Activated gamma-delta T cell treated with anti-CD3 and anti-CD28 coated beads, Interleukin-2, amount 50 U/mL, for 16 hours (primary cell): Measurements from ENCODE around the gene SPDYE4.
"Not testable (repeated sequence)": the region's sequence is repeated elsewhere in the genome, so short reads cannot be mapped to it uniquely, and the experiment has no call there.

Experiments used
- DNase-seq: peaks from one replicate; pipeline ENCODE4 v3.0.0-alpha.2; 2020; ENCODE audit warnings: low read depth

The SPDYE4 gene, protein sequence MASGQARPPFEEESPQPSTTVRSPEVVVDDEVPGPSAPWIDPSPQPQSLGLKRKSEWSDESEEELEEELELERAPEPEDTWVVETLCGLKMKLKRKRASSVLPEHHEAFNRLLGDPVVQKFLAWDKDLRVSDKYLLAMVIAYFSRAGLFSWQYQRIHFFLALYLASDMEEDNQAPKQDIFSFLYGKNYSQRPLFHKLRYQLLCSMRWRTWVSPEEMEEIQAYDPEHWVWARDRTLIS

DNA sequence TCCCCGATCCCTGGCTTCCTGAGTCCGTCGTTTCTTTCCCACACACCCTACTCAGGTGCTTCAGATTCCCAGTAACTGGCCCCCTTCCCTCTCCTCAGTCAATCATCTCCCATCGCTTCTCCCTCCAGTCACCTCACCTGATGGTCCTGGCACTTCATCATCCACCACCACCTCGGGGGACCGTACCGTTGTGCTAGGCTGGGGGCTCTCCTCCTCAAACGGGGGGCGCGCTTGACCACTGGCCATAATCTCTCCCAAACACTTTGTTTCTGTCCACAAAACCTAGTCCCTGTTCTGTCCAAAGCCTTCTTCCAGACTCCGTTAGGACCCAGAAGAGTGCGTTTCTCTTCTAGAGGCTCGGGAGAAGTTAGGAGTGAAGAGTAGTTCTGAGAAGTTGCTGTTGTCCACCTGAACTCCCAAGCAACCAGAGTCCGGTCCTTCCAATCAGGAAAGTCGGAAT, at the start of gene SPDYE4:
SPDYE4 (minus strand) TSS at position 410 of the 460 bp plus-strand sequence; CDS start at position 246, 164 bp downstream.
- no peak for DNase-seq

DNA sequence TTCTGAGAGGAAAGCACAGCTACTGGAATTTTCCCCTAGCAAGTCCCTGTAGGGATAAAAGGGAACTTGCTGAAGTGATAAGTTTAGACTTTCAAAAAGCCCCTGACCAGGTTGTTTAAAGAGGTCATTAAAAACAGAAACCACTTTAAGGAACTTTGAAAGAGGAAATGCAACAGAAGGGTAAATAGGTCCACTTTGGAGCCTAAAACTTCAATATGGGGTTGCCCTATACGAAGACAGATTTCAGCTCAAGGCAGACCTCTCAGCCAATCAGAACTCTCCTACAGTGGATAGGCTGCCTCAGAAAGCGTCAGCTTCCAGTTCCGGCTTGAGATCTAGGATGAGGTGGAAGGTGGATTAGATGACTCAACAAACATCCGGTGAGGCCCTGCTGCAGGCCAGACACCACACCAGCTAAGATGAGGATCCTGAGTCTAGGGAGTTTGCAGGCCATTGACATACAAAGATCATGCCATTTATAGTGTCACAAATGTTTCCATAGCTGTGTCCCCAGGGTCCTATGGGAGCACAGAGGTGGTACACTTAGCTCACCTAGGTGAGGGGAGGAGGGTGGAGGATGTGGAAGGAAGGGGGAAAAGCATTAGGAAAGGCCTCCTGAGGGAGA, 48.7 kb upstream of the SPDYE4 start:
- no peak for DNase-seq

DNA sequence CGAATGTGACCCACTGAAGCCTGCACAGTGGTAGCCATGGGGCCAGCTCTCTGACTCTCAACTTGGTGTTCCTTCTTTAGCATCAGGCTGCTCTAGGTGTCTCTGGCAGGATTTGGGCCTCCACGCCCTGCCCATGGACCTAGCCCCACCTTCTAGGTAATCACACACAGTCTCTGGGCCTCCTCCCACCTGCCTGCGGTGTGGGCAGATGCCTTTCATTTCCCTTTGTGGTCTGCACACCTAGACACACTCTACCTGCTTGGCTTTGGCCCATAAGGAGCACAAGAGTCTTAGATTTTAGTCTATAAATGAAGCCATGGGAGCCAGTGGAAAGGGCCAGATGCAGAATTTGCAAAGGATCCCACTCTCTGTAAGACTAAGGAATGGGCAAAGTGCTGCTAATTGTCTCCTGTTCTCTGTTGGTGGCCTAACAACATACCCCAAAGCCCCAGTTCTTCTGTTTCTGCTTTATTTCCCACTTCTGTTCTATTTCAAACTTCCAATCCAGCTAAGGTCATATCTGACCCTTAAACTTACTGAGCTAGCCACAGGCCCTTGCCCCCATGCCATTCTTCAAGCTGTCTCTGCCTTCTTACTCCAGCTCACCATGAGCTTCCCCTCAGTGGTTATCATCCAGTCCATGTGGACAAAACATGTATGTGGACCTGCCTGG, 48.0 kb upstream of the SPDYE4 start:
- DNase-seq: no peak

DNA sequence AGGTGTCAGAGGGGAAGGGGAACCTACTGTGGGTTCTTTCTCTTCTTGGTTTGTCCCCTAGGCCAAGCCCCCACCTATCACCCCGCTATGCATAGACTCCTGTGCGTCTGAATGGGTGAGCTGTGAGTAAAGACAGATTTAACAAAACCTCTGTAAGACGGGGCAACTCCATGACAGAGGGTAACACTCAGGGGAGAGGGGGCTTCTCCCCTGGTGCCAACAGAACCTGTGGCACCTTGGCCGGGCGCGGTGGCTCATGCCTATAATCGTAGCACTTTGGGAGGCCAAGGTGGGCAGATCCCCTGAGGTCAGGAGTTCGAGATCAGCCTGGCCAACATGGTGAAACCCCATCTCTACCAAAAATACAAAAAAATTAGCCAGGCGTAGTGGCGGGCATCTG, 47.0 kb upstream of the SPDYE4 start:
- DNase-seq: not testable (repeated sequence)

DNA sequence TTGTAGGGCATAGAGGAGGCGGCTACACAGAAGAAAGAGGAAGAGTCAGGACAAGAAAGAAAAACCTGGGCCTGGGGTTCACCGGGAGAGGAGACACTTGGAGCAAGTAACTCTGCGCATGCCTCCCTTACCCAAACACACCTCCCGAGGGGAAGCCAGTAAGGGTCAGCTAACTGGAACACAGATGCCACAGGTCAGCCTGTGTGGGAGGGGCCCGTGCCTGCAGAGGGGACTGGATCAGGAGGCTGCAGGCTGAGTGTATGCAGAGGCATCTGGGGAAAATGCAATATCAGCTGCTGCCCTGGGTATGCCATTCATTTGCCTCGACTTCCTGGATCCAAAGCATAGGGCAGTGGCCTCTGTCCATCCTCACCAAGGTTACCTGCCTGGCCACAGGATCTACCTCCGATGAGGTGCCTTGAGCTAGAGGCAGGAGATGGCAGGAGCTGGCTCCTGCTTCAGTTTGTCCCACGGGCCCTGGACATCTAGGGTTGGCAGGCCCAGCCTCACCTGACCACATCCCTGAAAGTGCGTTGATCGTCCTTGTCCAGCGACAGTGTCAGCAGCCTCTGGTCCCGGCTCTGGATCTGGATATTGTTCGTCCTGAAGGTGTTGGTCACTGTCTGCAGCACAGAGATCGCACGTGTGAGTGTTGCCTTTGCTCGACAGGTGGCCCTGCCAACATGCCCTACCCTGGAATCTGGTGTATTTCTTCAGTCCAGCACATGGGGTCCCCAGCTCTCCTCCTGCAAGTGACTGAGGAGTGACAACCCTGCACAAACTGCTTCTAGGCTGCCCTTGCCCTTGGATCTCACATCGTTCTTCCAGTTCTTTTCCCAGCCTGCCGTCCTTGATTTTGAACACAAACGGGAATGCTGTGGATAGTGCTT, 45.4 kb upstream of the SPDYE4 start:
- no peak for DNase-seq

DNA sequence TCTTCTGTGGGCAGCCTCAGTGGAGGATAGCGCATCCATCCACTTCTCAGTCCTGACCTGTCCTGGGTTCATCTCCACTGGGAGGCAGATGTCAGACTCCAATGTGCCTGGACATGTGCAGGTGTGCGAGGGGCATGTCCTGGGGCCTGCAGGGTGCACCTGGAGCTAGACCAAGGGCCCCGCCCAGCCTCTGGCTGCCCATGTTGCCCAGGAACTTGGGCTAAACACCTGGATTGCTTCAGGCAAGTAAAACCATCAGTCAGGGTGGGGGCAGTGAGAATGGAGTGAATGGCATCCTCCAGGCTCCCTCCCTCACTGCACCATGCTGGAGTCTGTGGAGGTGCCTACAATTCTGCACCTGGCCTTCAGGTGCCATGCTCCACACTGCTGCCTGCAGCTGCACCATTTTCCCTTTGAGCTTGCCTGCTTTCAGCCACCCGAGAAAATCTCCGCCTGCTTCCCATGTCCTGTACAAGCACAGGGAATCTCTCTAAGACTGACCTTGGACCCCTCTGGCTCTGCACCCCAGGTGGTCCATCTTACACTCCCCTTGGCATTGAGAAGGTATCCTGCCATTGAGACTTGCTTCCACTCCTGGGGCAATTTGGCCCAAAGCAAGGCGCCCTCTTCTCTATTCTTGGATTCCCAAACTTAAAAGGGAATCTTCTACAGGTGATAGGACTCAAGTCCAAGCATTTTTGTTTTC, 42.9 kb upstream of the SPDYE4 start:
- DNase-seq: no peak

DNA sequence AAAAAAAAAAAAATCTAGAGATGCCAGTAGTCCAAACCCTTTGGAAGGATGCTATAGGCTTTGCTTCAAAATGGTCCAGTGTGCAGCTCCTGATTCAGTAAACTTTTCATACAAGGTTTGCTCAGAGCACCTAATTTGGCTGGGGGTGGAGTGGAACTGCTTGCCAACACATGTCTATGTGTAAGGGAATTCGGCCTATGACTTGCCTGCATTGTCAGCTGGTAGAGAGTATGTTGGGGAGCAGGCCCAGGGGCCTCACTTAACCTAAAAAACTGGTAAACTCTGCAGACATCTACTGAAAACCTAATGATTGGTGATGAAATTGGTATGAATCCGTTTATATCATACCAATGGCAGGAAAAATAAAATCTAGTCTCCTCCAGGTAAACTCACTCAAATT, 42.3 kb upstream of the SPDYE4 start:
- DNase-seq: no peak

DNA sequence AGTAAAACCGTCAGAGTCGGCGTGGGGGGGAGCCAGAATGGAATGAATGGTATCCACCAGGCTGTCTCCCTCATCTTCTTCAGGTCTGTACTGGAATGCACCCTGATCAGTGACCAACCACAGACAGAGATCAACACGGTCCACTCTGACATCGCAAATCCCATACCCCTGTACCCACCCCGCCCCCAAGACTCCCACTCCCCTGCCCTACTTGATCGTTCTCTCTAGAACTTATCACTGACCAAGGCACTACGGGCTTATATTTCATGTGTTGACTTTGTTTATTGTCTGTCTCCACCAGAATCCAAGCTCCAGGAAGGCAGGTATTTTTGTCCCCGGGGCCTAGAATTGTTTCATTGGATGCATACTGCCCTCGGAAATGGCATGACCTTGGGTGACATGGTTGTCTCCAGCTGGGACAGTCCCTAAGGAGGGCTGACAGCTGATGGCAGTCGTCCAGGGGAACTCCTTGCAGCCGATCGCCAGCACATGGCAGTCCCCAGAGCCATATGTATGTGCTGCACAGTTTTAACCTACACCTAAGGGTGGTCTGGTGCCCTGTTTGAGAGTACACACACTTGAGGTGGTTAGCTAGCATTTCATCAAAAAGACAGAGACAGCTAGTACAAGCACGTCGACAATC, 41.3 kb upstream of the SPDYE4 start:
- no peak for DNase-seq

DNA sequence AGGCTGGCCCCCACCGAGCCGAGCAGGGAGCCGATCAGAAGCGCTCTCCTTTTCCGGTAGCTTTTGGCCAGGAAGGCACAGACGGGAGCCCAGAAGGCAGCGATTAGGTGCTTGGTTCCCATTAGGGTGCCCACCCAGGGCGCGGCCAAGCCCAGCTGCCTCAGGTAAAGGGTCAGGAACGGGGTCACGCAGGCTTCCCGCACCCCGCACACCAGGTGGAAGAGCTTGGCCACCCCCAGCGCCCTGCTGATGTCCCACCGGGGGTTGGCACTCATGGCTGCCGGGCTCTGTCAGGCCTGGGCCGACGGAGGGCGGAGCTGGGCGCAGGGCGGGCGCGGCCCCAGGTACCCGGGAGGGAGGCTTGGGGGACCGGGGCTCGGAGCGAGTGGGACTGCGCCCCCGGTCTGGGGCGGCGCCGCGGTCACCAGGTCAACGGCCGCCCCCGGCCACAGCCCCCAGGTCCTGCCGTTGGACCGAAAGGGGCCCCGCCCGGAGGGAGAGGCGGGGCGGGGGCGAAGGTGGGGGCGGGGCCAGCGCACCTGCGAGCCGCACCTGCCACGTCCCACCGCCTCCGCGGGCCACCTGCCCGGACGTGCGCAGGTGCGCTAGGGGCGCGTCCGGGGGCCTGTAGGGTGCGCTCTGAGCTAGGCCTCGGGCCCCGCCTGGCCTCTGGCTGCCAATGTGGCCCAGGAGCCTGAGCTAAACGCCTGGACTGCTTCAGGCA, 40.7 kb upstream of the SPDYE4 start, which contains the start of gene MFSD6L:
MFSD6L (minus strand) TSS at position 520 of the 724 bp plus-strand sequence; CDS start at position 275, 245 bp downstream.
- no peak for DNase-seq

DNA sequence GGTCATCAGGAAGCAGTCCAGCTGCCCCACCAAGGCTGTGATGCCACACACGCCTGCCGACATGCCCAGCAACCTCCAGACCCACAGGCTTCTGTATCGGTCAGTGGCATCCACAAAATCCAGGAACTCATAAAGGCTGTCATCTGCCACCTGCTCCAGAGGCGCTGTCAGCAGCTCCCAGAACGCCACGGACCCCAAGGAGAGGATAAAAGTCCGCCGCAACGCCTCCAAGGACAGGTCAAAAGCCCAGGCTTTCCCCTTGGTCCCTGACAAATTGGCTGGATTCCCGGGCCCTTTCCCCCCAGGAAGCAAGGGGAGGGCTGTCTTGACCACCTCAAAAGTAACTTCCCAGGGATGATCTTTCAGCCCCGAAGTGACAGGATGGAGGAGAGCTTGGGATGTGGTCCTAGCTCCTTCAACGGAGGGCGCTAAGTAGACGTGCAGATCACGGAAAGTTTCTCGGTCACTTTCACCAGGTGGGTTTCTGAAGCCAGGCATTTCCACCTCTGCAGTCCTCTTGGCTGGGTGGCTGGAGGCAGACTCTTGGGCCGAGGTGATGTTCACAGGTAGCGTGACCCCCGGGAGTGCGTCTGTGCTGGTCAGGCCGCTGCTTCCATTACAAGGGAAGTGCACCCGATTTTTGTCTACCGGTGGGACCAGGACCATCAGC, 40.0 kb upstream of the SPDYE4 start:
- DNase-seq: no peak

DNA sequence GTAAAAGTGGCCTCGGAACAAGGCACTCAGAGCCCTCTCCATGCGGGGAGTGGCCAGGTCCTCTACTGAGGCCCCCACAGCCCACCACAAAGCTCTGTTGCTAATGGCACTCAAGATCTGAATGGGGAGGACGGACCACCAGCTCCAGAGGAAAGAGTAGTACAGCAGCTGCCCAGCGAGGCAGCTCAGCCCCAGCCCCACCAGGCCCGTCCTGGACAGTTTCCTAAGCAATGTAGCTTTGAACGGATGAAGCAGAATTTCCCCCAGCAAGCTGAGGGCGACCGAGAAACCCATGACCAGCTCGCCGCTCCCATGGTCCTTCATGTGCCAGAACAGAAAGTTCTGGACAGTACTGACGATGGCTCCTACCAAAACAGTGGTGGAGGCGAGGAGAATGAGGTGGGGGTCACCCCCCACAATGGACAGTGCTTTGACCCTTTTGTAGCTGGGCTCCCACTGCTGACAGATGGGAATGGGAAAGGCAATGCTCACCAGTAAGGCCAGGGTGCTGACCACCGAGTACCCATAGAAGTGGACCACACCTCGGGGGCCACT, 39.4 kb upstream of the SPDYE4 start:
- DNase-seq: no peak

DNA sequence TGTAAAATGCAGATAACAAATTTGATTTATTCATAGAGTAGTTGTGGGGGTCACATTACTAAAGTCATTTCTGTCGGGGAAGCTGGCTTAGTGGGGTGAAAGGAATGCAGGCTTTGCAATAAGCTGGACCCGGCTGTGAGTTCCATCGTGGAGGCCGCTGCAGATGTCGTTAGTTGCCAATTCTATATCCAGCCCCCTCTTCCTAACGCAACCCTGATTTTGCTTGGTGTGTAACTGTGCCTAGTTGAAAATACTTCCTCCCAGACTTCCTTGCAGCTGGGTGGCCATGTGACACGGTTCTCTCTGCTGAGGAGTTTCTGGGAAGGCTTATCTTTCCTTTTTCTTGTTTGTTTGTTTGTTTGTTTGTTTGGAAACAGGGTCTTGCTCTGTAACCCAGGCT, 36.3 kb upstream of the SPDYE4 start:
- DNase-seq: no peak

DNA sequence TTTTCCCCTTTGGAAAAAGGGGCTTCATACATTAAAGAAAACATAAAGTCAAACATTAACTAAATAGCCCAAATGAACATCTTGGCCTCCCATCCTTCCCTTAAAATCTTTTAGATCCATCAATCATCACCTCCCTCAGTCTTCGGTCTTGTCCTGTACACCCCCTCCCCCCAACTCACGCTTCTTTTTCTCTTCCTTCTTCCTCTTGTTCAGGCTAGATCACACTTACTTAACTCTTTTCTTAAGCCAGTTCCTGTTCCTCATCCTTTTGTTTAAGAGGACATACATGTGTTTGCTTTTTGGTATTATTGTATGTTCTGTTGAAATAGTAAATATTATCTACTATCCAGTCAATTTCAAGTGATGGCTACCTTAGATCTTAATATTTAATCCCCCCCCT, 35.3 kb upstream of the SPDYE4 start:
- no peak for DNase-seq

DNA sequence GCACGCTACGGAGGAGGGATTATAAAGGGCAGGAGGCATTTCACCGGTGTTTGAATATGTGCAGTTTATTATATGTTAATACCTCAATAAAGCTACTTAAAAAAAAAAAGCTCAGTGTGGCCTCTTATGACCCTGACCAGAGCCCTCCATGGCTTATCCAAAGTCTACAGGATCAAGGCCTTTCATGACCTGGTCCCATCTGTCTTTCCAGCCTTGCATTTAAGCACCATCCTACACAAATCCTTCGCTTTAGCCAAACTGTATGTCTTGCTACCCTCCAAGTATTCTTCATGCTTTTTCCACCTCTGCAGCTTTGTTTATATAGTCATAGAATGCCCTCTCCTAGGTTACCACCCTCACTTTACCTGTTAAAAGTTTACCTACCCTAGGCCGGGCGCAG, 34.3 kb upstream of the SPDYE4 start:
- no peak for DNase-seq

DNA sequence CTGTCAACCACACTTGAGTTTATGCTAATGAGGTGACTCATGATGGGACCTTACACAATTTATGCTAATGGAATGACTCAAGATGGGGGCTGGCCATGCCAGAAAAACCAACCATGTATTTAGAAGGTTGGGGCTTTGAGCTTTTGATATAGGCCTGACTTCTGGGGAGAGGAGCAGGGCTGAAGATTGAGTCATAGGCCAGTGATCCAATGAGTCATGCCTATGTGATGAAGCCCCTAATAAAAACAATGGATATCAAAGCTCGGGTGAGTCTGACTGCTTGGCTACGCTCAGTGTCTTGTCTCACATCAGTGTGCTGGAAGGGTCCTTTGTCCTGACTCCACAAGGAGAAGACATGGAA, 33.5 kb upstream of the SPDYE4 start:
- no peak for DNase-seq

DNA sequence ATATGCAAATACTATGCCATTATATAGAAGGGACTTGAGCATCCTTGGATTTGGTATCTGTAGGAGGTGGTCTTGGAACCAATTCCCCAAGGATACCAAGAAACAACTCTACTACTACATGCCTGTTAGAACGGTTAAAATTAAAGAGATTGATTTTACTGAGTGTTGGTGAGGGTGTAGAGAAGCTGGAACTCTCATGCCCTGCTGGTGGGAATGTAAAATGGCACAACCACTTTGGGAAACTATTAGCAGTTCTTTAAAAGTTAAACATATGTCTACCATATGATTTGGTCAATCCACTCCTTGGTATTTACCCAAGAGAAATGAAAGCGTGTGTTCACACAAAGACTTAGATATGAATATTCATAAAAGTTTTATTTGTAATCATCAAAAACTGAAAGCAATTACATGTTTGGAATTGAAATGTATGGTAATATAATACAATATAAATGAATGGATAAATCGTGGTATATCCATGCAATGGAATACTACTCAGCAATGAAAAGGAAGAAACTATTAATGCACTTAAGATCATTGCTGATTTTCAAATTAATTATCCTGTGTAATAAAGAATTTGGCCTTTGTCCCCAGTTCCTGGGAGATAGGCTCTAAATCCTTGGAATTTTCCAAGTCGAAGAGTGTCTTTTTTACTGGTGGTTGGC, 33.0 kb upstream of the SPDYE4 start:
- DNase-seq: no peak

DNA sequence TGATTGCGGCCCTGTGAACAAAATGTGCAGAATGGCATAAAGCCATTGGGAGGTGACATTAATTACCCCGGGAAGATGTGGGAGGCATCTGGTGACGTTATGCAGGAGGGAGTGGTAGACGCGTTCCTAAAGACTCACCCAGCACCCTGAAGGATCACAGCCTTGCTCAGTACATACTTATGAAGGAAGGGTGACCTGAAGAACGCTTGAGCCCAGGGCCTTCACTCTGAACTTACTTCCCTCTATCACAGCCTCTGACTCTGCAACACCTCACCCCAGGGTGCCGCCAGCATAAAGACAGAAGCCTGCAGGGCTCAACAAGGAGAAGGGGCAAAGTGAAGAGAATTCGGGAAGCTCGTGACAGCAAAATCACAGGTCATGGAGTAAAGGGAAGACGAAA, 31.4 kb upstream of the SPDYE4 start:
- DNase-seq: no peak

DNA sequence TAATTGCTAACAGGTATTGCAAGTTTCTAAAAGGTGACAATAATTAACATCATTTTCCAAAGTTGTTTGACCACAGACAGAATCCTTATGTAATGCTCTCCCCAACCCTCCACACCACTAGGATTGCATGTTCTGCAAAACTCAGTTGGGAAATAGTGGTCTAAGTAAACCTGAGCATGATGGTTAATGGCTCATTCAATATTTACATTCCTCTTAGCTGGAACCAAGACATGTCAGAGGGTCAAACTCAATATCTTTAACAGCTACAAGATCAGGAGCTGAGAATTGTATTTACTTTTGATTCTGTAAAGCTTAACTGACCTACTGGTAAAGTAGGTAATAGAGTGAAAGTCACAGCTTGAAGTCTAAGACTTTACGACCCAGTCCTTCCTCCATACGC, 30.7 kb upstream of the SPDYE4 start:
- no peak for DNase-seq
